GM13976 (cell line): ENCODE data around the gene POP5.

Experiments used
- DNase-seq: peaks from one replicate; pipeline ENCODE4 v3.0.0; 2012; ENCODE audit warnings: low spot score
- CTCF ChIP-seq: IDR thresholded peaks from 2 replicates; pipeline ENCODE4 v1.5.1; 2012; ENCODE audit warnings: borderline replicate concordance, mild to moderate bottlenecking; ENCODE audit not compliant: insufficient read depth; ENCODE audit errors: extremely low read depth, missing control alignments, control extremely low read depth
- in situ Hi-C: fragments of 300-500 bp; cut with MboI; formaldehyde crosslinking; loops from one replicate; pipeline ENCODE4 v1.12.0; 2022; ENCODE audit warnings: low sequenced_read_pairs, mixed read lengths, inconsistent platforms; ENCODE audit not compliant: unreplicated experiment

The POP5 gene

GRCh38 chr12:120580787-120581723 lies at the start of gene POP5:
POP5 (minus strand) TSS chr12:120581402; CDS start chr12:120581362, 40 bp downstream.
- in situ Hi-C loops, result no loop called here
- no peak for TF ChIP-seq CTCF
- DNase-seq, result peak; percentile 95

GRCh38 chr12:120630104-120630892 lies 49.1 kb upstream of the POP5 start:
- in situ Hi-C loops, result no loop called here
- TF ChIP-seq CTCF, result no peak
- no peak for DNase-seq

GRCh38 chr12:120628919-120629318 lies 47.7 kb upstream of the POP5 start:
- no peak for DNase-seq
- in situ Hi-C loops, result no loop called here
- TF ChIP-seq CTCF, result no peak

GRCh38 chr12:120625557-120626419 lies 44.6 kb upstream of the POP5 start:
- in situ Hi-C loops, result no loop called here
- DNase-seq, result no peak
- TF ChIP-seq CTCF, result no peak

GRCh38 chr12:120620624-120621023 lies 39.4 kb upstream of the POP5 start:
- in situ Hi-C loops, result no loop called here
- TF ChIP-seq CTCF, result no peak
- DNase-seq, result no peak
